Panc1 (cell line): ENCODE measurements around the gene MTG1. TPM values are rescaled to one million over a fixed set of nuclear protein-coding genes. Genes with fewer than 3 reads are reported as not detected.

ENCODE experiments used
- ATAC-seq: fragments of 200-7000 bp; cut with Tn5 transposase; 2 replicates; pipeline ENCODE4 v1.9.1; 2020; ENCODE audit warnings: mild to moderate bottlenecking, moderate library complexity
- BruUV-seq: library from RNA; stranded (reverse); fragments of 400-500 nt; replicated peaks from 2 replicates; lab custom pipeline; 2021; lab: Mats Ljungman, UMichigan
- CTCF ChIA-PET: fragments of 300-600 bp; sonication (Branson Sonifier 250); formaldehyde crosslinking; loops from one replicate; lab custom pipeline; 2022; ENCODE audit warnings: antibody characterized with exemption; lab: Charles Lee
- POLR2A ChIA-PET: fragments of 300-600 bp; sonication (Branson Sonifier 250); formaldehyde crosslinking; loops from one replicate; lab custom pipeline; 2022; ENCODE audit warnings: antibody characterized with exemption; lab: Charles Lee
- DNase-seq: peaks from one replicate; pipeline ENCODE4 v3.0.0-alpha.2; 2010; ENCODE audit warnings: low read depth, low spot score
- H3K27ac ChIP-seq: 2 replicates; pipeline ENCODE4 v1.5.1; 2011; ENCODE audit warnings: mild to moderate bottlenecking, low read length, inconsistent platforms
- H3K27me3 ChIP-seq: fragments of 200-500 bp; sonication (Bioruptor generic); 2 replicates; pipeline ENCODE4 v1.6.0; 2014; ENCODE audit warnings: low read length, inconsistent platforms; ENCODE audit not compliant: control insufficient read depth, insufficient read depth
- H3K36me3 ChIP-seq: fragments of 200-500 bp; sonication (Bioruptor generic); 2 replicates; pipeline ENCODE4 v1.5.1; 2014; ENCODE audit warnings: inconsistent platforms, mild to moderate bottlenecking, low read length, moderate library complexity; ENCODE audit not compliant: control insufficient read depth, insufficient read depth
- H3K4me1 ChIP-seq: 2 replicates; pipeline ENCODE4 v1.5.1; 2011; ENCODE audit warnings: inconsistent platforms, mild to moderate bottlenecking, low read length, moderate library complexity; ENCODE audit not compliant: control insufficient read depth, insufficient read depth
- H3K4me3 ChIP-seq, 2 experiments: 2 replicates each; pipeline ENCODE4 v1.5.1; 2011 to 2012; ENCODE audit warnings: low read depth in 2 of 2, low read length in 2 of 2, mild to moderate bottlenecking in 2 of 2, inconsistent platforms in 1 of 2, moderate library complexity in 1 of 2
- H3K9me3 ChIP-seq: fragments of 200-500 bp; sonication (Bioruptor generic); 2 replicates; pipeline ENCODE4 v1.5.1; 2014; ENCODE audit warnings: low read depth, mild to moderate bottlenecking, inconsistent platforms, low read length, moderate library complexity; ENCODE audit not compliant: control insufficient read depth, insufficient read depth
- POLR2AphosphoS5 ChIP-seq: IDR thresholded peaks from 2 replicates; pipeline ENCODE4 v1.6.1; 2012; ENCODE audit warnings: mild to moderate bottlenecking, low read depth, low read length, moderate library complexity
- SIN3A ChIP-seq: IDR thresholded peaks from 2 replicates; pipeline ENCODE4 v1.6.1; 2012; ENCODE audit warnings: low read depth, mild to moderate bottlenecking, low read length, moderate library complexity, borderline replicate concordance; ENCODE audit not compliant: insufficient read depth
- TCF7L2 ChIP-seq: IDR thresholded peaks from 2 replicates; pipeline ENCODE4 v1.6.1; 2011; ENCODE audit warnings: mild to moderate bottlenecking, low read depth, low read length, inconsistent platforms
- in situ Hi-C: cut with HindIII; loops from 2 replicates; pipeline ENCODE4 v1.10.0; 2016; ENCODE audit warnings: low sequenced_read_pairs, low pct_unique_long_range_greater_than_20kb
- intact Hi-C: fragments of 100-400 bp; cut with micrococcal nuclease; formaldehyde crosslinking; loops from one replicate; pipeline ENCODE4 v1.10.0; 2022; ENCODE audit not compliant: unreplicated experiment
- total RNA-seq: library from RNA; stranded (reverse); gene quantifications from one replicate; pipeline ENCODE4 v1.2.1, GENCODE V29; 2021; ENCODE audit not compliant: unreplicated experiment
- TF ChIP-seq, protein P1 (sequence below): fragments of 450-650 bp; IDR thresholded peaks from 2 replicates; pipeline ENCODE4 v1.5.1; 2017; ENCODE audit warnings: mild to moderate bottlenecking
- TF ChIP-seq, protein P2 (sequence below), 2 experiments: IDR thresholded peaks; 2 replicates each; pipeline ENCODE4 v1.6.1; 2011 to 2012; ENCODE audit warnings: low read depth in 2 of 2, control low read depth in 1 of 2, low read length in 1 of 2, mild to moderate bottlenecking in 1 of 2, moderate library complexity in 1 of 2; ENCODE audit not compliant: insufficient read depth in 1 of 2

Gene MTG1
- total RNA-seq, 1 experiment from 2014 or later, result 96.4 TPM

DNA sequence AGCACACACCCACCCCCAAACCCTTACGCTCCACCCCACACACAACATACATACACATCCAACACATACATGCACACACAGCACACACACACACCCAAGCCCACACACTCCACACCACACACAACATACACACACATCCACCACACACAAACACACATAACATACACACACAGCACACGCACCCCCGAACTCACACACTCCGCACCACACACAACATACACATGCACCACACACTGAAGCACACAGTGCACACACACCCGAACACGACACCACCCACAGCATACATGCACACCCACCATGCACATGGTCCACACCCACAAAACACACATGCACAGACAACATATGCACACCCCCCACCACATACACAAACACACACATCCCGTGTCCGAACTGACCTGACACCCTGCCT lies 44.8 kb upstream of the MTG1 start:
- Histone ChIP-seq H3K4me3 (no peak overlapping the region), H3K36me3 (no peaks in the 10 kb centered on the region), H3K27me3 (no peaks in the 10 kb centered on the region), H3K27ac (no peak overlapping the region), H3K4me1 (peaks cover 11% of the 10 kb centered on the region; the same call in 1 of the 2 replicates), H3K9me3 (no peaks in the 10 kb centered on the region)
- no peak for DNase-seq
- CTCF ChIA-PET, result no interaction called here
- intact Hi-C loops (no loop called here), in situ Hi-C loops (no loop called here)
- TF ChIP-seq SIN3A (no peak), TCF7L2 (no peak), POLR2AphosphoS5 (no peak)
- TF ChIP-seq, protein P1, sequence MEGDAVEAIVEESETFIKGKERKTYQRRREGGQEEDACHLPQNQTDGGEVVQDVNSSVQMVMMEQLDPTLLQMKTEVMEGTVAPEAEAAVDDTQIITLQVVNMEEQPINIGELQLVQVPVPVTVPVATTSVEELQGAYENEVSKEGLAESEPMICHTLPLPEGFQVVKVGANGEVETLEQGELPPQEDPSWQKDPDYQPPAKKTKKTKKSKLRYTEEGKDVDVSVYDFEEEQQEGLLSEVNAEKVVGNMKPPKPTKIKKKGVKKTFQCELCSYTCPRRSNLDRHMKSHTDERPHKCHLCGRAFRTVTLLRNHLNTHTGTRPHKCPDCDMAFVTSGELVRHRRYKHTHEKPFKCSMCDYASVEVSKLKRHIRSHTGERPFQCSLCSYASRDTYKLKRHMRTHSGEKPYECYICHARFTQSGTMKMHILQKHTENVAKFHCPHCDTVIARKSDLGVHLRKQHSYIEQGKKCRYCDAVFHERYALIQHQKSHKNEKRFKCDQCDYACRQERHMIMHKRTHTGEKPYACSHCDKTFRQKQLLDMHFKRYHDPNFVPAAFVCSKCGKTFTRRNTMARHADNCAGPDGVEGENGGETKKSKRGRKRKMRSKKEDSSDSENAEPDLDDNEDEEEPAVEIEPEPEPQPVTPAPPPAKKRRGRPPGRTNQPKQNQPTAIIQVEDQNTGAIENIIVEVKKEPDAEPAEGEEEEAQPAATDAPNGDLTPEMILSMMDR, result no peak
- TF ChIP-seq, protein P2, sequence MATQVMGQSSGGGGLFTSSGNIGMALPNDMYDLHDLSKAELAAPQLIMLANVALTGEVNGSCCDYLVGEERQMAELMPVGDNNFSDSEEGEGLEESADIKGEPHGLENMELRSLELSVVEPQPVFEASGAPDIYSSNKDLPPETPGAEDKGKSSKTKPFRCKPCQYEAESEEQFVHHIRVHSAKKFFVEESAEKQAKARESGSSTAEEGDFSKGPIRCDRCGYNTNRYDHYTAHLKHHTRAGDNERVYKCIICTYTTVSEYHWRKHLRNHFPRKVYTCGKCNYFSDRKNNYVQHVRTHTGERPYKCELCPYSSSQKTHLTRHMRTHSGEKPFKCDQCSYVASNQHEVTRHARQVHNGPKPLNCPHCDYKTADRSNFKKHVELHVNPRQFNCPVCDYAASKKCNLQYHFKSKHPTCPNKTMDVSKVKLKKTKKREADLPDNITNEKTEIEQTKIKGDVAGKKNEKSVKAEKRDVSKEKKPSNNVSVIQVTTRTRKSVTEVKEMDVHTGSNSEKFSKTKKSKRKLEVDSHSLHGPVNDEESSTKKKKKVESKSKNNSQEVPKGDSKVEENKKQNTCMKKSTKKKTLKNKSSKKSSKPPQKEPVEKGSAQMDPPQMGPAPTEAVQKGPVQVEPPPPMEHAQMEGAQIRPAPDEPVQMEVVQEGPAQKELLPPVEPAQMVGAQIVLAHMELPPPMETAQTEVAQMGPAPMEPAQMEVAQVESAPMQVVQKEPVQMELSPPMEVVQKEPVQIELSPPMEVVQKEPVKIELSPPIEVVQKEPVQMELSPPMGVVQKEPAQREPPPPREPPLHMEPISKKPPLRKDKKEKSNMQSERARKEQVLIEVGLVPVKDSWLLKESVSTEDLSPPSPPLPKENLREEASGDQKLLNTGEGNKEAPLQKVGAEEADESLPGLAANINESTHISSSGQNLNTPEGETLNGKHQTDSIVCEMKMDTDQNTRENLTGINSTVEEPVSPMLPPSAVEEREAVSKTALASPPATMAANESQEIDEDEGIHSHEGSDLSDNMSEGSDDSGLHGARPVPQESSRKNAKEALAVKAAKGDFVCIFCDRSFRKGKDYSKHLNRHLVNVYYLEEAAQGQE (IDR thresholded peaks at IDR 0.05; ENCODE audit: insufficient read depth in 1 of 2, low read depth in 2 of 2, low read length in 1 of 2), result no peak
- POLR2A ChIA-PET, result no interaction called here
- no TSS peak for BruUV-seq
- ATAC-seq, result no peak

DNA sequence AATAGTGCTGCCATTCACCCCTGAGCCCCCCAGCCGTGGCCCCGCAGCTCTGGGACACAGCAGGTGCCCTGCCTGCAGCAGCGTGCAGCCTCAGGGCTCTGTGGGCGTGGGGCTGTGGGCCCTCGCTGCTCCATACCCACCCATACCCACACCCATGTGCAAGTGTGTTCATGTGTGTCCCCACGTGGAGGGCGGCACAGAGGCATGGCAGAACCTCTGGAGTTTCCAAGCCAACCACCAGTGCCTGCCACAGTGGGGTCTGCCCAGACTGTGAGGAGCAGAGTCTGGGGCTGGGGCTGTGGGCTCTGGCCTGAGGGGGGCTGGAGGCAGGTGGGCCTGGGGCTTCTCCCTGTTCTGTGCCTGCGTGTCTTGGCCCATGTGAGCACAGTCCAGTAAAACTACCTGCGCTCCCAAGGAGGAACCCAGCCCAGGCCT lies 44.4 kb upstream of the MTG1 start:
- no peak overlapping the region for H3K27ac ChIP-seq
- TF ChIP-seq TCF7L2 (no peak), POLR2AphosphoS5 (no peak), SIN3A (no peak)
- TF ChIP-seq, protein P2 (IDR thresholded peaks at IDR 0.05; ENCODE audit: insufficient read depth in 1 of 2, low read depth in 2 of 2, low read length in 1 of 2), result no peak
- TF ChIP-seq, protein P1, result no peak
- ChIA-PET CTCF (no interaction called here), POLR2A (no interaction called here)
- intact Hi-C loops (no loop called here), in situ Hi-C loops (no loop called here)
- H3K9me3 ChIP-seq, result no peaks in the 10 kb centered on the region
- DNase-seq, result no peak
- ATAC-seq, result no peak
- no peaks in the 10 kb centered on the region for H3K36me3 ChIP-seq
- BruUV-seq, result no TSS peak
- no peaks in the 10 kb centered on the region for H3K27me3 ChIP-seq
- no peak overlapping the region for H3K4me3 ChIP-seq
- H3K4me1 ChIP-seq, result peaks cover 11% of the 10 kb centered on the region; the same call in 1 of the 2 replicates
